Stomach smooth muscle (tissue), 2 donors: ENCODE results near the gene CNTNAP2.
"Not testable (repeated sequence)": the region's sequence is repeated elsewhere in the genome, so short reads cannot be mapped to it uniquely, and the experiment has no call there.

Experiments
- H3K27ac ChIP-seq: one replicate; pipeline ENCODE4 v1.7.0; 2013; ENCODE audit warnings: mild to moderate bottlenecking, low read length, inconsistent platforms
- H3K27me3 ChIP-seq, 2 donors: one replicate each; pipeline ENCODE4 v1.7.0; 2013; ENCODE audit warnings: low read length in 2 of 2; ENCODE audit not compliant: insufficient read depth in 2 of 2, control insufficient read depth in 1 of 2
- H3K36me3 ChIP-seq, 2 donors: one replicate each; pipeline ENCODE4 v1.7.0; 2013; ENCODE audit warnings: low read length in 2 of 2; ENCODE audit not compliant: control insufficient read depth in 2 of 2, insufficient read depth in 2 of 2
- H3K4me1 ChIP-seq: one replicate; pipeline ENCODE4 v1.7.0; 2013; ENCODE audit warnings: low read length; ENCODE audit not compliant: control insufficient read depth, insufficient read depth
- H3K4me3 ChIP-seq, 2 donors: one replicate each; pipeline ENCODE4 v1.7.0; 2013; ENCODE audit warnings: low read length in 2 of 2
- H3K9ac ChIP-seq, 2 donors: one replicate each; pipeline ENCODE4 v1.7.0; 2013; ENCODE audit warnings: low read length in 2 of 2, mild to moderate bottlenecking in 1 of 2
- H3K9me3 ChIP-seq, 2 donors: one replicate each; pipeline ENCODE4 v1.7.0; 2013; ENCODE audit warnings: low read length in 2 of 2; ENCODE audit not compliant: control insufficient read depth in 2 of 2
- donor health status: healthy.
- donor health status: Pancreatic carcinoma.

Gene CNTNAP2

GRCh38 chr7:148436135-148436534 is 2319.5 kb downstream of the CNTNAP2 start:
- Histone ChIP-seq H3K4me3 (no peak overlapping the region), H3K36me3 (no peaks in the 10 kb centered on the region), H3K4me1 (no peaks in the 10 kb centered on the region)

GRCh38 chr7:148436571-148436970 is 2320.0 kb downstream of the CNTNAP2 start:
- H3K36me3 ChIP-seq: no peaks in the 10 kb centered on the region
- no peak overlapping the region for H3K4me3 ChIP-seq
- no peak overlapping the region for H3K27ac ChIP-seq
- no peaks in the 10 kb centered on the region for H3K27me3 ChIP-seq
- no peaks in the 10 kb centered on the region for H3K4me1 ChIP-seq
- H3K9me3 ChIP-seq: peaks cover 0 to 3% of the 10 kb centered on the region in 2 donors
- H3K9ac ChIP-seq: no peak overlapping the region

More at GRCh38 chr7:148436135-148436534, 2319.5 kb downstream of the CNTNAP2 start:
- no peak overlapping the region for H3K9ac ChIP-seq
- peaks cover 0 to 3% of the 10 kb centered on the region in 2 donors for H3K9me3 ChIP-seq
- no peaks in the 10 kb centered on the region for H3K27me3 ChIP-seq
- H3K27ac ChIP-seq: no peak overlapping the region

- H3K9ac ChIP-seq: no peak overlapping the region
- H3K27me3 ChIP-seq: no peaks in the 10 kb centered on the region
- H3K4me3 ChIP-seq: no peak overlapping the region
- no peak overlapping the region for H3K27ac ChIP-seq
- H3K9me3 ChIP-seq: peaks cover 0 to 3% of the 10 kb centered on the region in 2 donors
- H3K4me1 ChIP-seq: no peaks in the 10 kb centered on the region
- H3K36me3 ChIP-seq: no peaks in the 10 kb centered on the region
Measured at GRCh38 chr7:148437043-148437442, 2320.4 kb downstream of the CNTNAP2 start.

GRCh38 chr7:148442141-148442655 is 2325.6 kb downstream of the CNTNAP2 start:
- Histone ChIP-seq H3K27ac (no peak overlapping the region), H3K27me3 (no peaks in the 10 kb centered on the region), H3K36me3 (no peaks in the 10 kb centered on the region), H3K9ac (no peak overlapping the region), H3K9me3 (peaks cover 0 to 3% of the 10 kb centered on the region in 2 donors), H3K4me1 (no peaks in the 10 kb centered on the region), H3K4me3 (no peak overlapping the region)

- Histone ChIP-seq H3K27ac (no peak overlapping the region), H3K9ac (no peak overlapping the region), H3K9me3 (peaks cover 0 to 2% of the 10 kb centered on the region in 2 donors), H3K4me3 (no peak overlapping the region), H3K36me3 (no peaks in the 10 kb centered on the region), H3K4me1 (no peaks in the 10 kb centered on the region), H3K27me3 (no peaks in the 10 kb centered on the region)
Measured at GRCh38 chr7:148442933-148443332, 2326.3 kb downstream of the CNTNAP2 start.

GRCh38 chr7:148445260-148446044 is 2328.9 kb downstream of the CNTNAP2 start:
- Histone ChIP-seq H3K9ac (no peak overlapping the region), H3K27ac (no peak overlapping the region), H3K4me3 (no peak overlapping the region), H3K36me3 (no peaks in the 10 kb centered on the region), H3K27me3 (no peaks in the 10 kb centered on the region), H3K9me3 (no peaks in the 10 kb centered on the region), H3K4me1 (no peaks in the 10 kb centered on the region)

- H3K4me1 ChIP-seq: no peaks in the 10 kb centered on the region
- no peak overlapping the region for H3K27ac ChIP-seq
Measured at GRCh38 chr7:148447221-148447849, 2330.7 kb downstream of the CNTNAP2 start.

GRCh38 chr7:148451526-148451925 is 2334.9 kb downstream of the CNTNAP2 start:
- not testable (repeated sequence) for H3K36me3 ChIP-seq, H3K9ac ChIP-seq, H3K27me3 ChIP-seq, H3K27ac ChIP-seq, H3K4me1 ChIP-seq, H3K4me3 ChIP-seq, H3K9me3 ChIP-seq

More at GRCh38 chr7:148447221-148447849, 2330.7 kb downstream of the CNTNAP2 start:
- H3K27me3 ChIP-seq: no peaks in the 10 kb centered on the region
- no peaks in the 10 kb centered on the region for H3K9me3 ChIP-seq
- no peak overlapping the region for H3K4me3 ChIP-seq
- H3K9ac ChIP-seq: no peak overlapping the region
- no peaks in the 10 kb centered on the region for H3K36me3 ChIP-seq

GRCh38 chr7:148456351-148456750 is 2339.8 kb downstream of the CNTNAP2 start:
- Histone ChIP-seq H3K4me1 (no peaks in the 10 kb centered on the region), H3K27ac (no peak overlapping the region), H3K36me3 (no peaks in the 10 kb centered on the region), H3K27me3 (no peaks in the 10 kb centered on the region), H3K4me3 (no peak overlapping the region), H3K9ac (no peak overlapping the region), H3K9me3 (no peaks in the 10 kb centered on the region)

- no peak overlapping the region for H3K4me3 ChIP-seq
- H3K4me1 ChIP-seq: no peaks in the 10 kb centered on the region
- H3K36me3 ChIP-seq: no peaks in the 10 kb centered on the region
- H3K27ac ChIP-seq: no peak overlapping the region
- no peaks in the 10 kb centered on the region for H3K9me3 ChIP-seq
- no peaks in the 10 kb centered on the region for H3K27me3 ChIP-seq
- H3K9ac ChIP-seq: no peak overlapping the region
Measured at GRCh38 chr7:148457310-148457921, 2340.8 kb downstream of the CNTNAP2 start.
